ENCODE measurements around the gene SCAP. TPM values are rescaled to one million over a fixed set of nuclear protein-coding genes. Genes with fewer than 3 reads are reported as not detected.
"Not testable (repeated sequence)": the region's sequence is repeated elsewhere in the genome, so short reads cannot be mapped to it uniquely, and the experiment has no call there.

The SCAP gene
- total and polyA plus RNA-seq, 2 experiments from 2014 or later = 35.5 to 141 TPM

- Histone ChIP-seq H3K9me2 (ENCODE audit: insufficient read depth) (no peaks in the 10 kb centered on the region), H3K36me3 (ENCODE audit: insufficient read depth) (no peaks in the 10 kb centered on the region), H3K4me3 (no peak overlapping the region), H3K4me2 (no peak overlapping the region), H3K4me1 (ENCODE audit: insufficient read depth) (peaks cover 15% of the 10 kb centered on the region; the same call in 1 of the 2 replicates), H3K79me2 (replicated peaks; ENCODE audit: insufficient read depth) (peaks cover 100% of the 10 kb centered on the region), H3K27me3 (ENCODE audit: insufficient read depth) (no peaks in the 10 kb centered on the region), H4K20me1 (replicated peaks; ENCODE audit: insufficient read depth) (peaks cover 40% of the 10 kb centered on the region), H3K27ac (ENCODE audit: low read depth) (no peak overlapping the region), H2AFZ (no peak overlapping the region), H3F3A (replicated peaks; ENCODE audit: low read depth) (peaks cover 9% of the 10 kb centered on the region)
- DNase-seq (ENCODE audit: low spot score) (no peak), ATAC-seq (no peak)
- H3K36me3 Mint-ChIP-seq (ENCODE audit: low read depth) = peaks cover 17% of the 10 kb centered on the region; the same call in 2 of the 3 replicates
- H3K4me3 Mint-ChIP-seq = no peak overlapping the region
- H3K4me1 Mint-ChIP-seq = peaks cover 14% of the 10 kb centered on the region
- H3K27ac Mint-ChIP-seq = no peak overlapping the region; the same call in 1 of the 2 replicates
- H3K27me3 Mint-ChIP-seq (ENCODE audit: insufficient read depth, low read depth, poor library complexity) = peaks cover 2% of the 10 kb centered on the region
- H3K9me3 Mint-ChIP-seq = no peaks in the 10 kb centered on the region
- no peak for TF ChIP-seq ETS1 (IDR thresholded peaks at IDR 0.05)
- no peak for TF ChIP-seq EZH2 (IDR thresholded peaks at IDR 0.05; ENCODE audit: low read depth, unreplicated experiment)
- TF ChIP-seq JUNB (IDR thresholded peaks at IDR 0.05; ENCODE audit: unreplicated experiment) = no peak
- no peak for TF ChIP-seq ZNF114 (CRISPR knock-in tag; IDR thresholded peaks at IDR 0.05)
Observed at GRCh38 chr3:47469616-47470015, 6.1 kb downstream of the SCAP start.

- H3K4me1 Mint-ChIP-seq; DNase-seq (ENCODE audit: low spot score); H3K9me3 Mint-ChIP-seq; H3K4me3 Mint-ChIP-seq; H2AFZ ChIP-seq; H3K27me3 ChIP-seq (ENCODE audit: insufficient read depth); H3K36me3 ChIP-seq (ENCODE audit: insufficient read depth); H3K27ac ChIP-seq (ENCODE audit: low read depth); H3K9me2 ChIP-seq (ENCODE audit: insufficient read depth); H3F3A ChIP-seq (replicated peaks; ENCODE audit: low read depth); H3K4me2 ChIP-seq; ATAC-seq; H3K27ac Mint-ChIP-seq; H3K27me3 Mint-ChIP-seq (ENCODE audit: insufficient read depth, low read depth, poor library complexity); H3K4me3 ChIP-seq; H3K4me1 ChIP-seq (ENCODE audit: insufficient read depth): not testable (repeated sequence)
- peaks cover 17% of the 10 kb centered on the region; the same call in 2 of the 3 replicates for H3K36me3 Mint-ChIP-seq (ENCODE audit: low read depth)
- Histone ChIP-seq H4K20me1 (replicated peaks; ENCODE audit: insufficient read depth) (peaks cover 33% of the 10 kb centered on the region), H3K79me2 (replicated peaks; ENCODE audit: insufficient read depth) (peaks cover 100% of the 10 kb centered on the region)
Observed at GRCh38 chr3:47468315-47468714, 7.4 kb downstream of the SCAP start.

GRCh38 chr3:47464588-47464987 lies 11.2 kb downstream of the SCAP start:
- Histone ChIP-seq H3K9me2 (ENCODE audit: insufficient read depth) (no peaks in the 10 kb centered on the region), H3K4me1 (ENCODE audit: insufficient read depth) (no peaks in the 10 kb centered on the region), H4K20me1 (replicated peaks; ENCODE audit: insufficient read depth) (peaks cover 27% of the 10 kb centered on the region), H2AFZ (no peak overlapping the region), H3F3A (replicated peaks; ENCODE audit: low read depth) (0 out of 2 replicates have a peak, but pooled peaks cover 3% of the 10 kb centered on the region), H3K27me3 (ENCODE audit: insufficient read depth) (no peaks in the 10 kb centered on the region), H3K36me3 (ENCODE audit: insufficient read depth) (0 out of 2 replicates have a peak, but pooled peaks cover 7% of the 10 kb centered on the region), H3K4me3 (no peak overlapping the region), H3K4me2 (no peak overlapping the region), H3K79me2 (replicated peaks; ENCODE audit: insufficient read depth) (peaks cover 100% of the 10 kb centered on the region), H3K27ac (ENCODE audit: low read depth) (no peak overlapping the region)
- peaks cover 4% of the 10 kb centered on the region for H3K27me3 Mint-ChIP-seq (ENCODE audit: insufficient read depth, low read depth, poor library complexity)
- DNase-seq (ENCODE audit: low spot score) (no peak), ATAC-seq (no peak)
- TF ChIP-seq CREB1 (CRISPR knock-in tag; IDR thresholded peaks at IDR 0.05; ENCODE audit: low read depth) = no peak
- no peak for TF ChIP-seq EZH2phosphoT487 (IDR thresholded peaks at IDR 0.05; ENCODE audit: unreplicated experiment)
- TF ChIP-seq STAT1 (IDR thresholded peaks at IDR 0.05; ENCODE audit: unreplicated experiment) = no peak
- no peak for TF ChIP-seq REST (IDR thresholded peaks at IDR 0.05; ENCODE audit: unreplicated experiment)
- no peak for TF ChIP-seq ZNF114 (CRISPR knock-in tag; IDR thresholded peaks at IDR 0.05)
- H3K36me3 Mint-ChIP-seq (ENCODE audit: low read depth) = peaks cover 31% of the 10 kb centered on the region
- peaks cover under 1% of the 10 kb centered on the region; the same call in 1 of the 3 replicates for H3K9me3 Mint-ChIP-seq
- H3K4me3 Mint-ChIP-seq = no peak overlapping the region
- no peak overlapping the region for H3K27ac Mint-ChIP-seq
- peaks cover 5% of the 10 kb centered on the region for H3K4me1 Mint-ChIP-seq

- not testable (repeated sequence) for H3K4me1 Mint-ChIP-seq; H3F3A ChIP-seq (replicated peaks; ENCODE audit: low read depth); H3K4me1 ChIP-seq (ENCODE audit: insufficient read depth); H3K9me3 Mint-ChIP-seq; H3K36me3 ChIP-seq (ENCODE audit: insufficient read depth); H3K27me3 ChIP-seq (ENCODE audit: insufficient read depth); H3K27ac Mint-ChIP-seq; H3K27ac ChIP-seq (ENCODE audit: low read depth); H3K27me3 Mint-ChIP-seq (ENCODE audit: insufficient read depth, low read depth, poor library complexity); H2AFZ ChIP-seq; H3K4me3 Mint-ChIP-seq; H3K4me3 ChIP-seq; H3K9me2 ChIP-seq (ENCODE audit: insufficient read depth); ATAC-seq; DNase-seq (ENCODE audit: low spot score); H3K4me2 ChIP-seq
- peaks cover 20% of the 10 kb centered on the region for H3K36me3 Mint-ChIP-seq (ENCODE audit: low read depth)
- peaks cover 99% of the 10 kb centered on the region for H3K79me2 ChIP-seq (replicated peaks; ENCODE audit: insufficient read depth)
- peaks cover 31% of the 10 kb centered on the region for H4K20me1 ChIP-seq (replicated peaks; ENCODE audit: insufficient read depth)
Observed at GRCh38 chr3:47459534-47460085, 16.1 kb downstream of the SCAP start.
